Measurements from ENCODE around the gene ADAMTSL3. TPM values are rescaled to one million over a fixed set of nuclear protein-coding genes. Genes with fewer than 3 reads are reported as not detected.
"Not testable (repeated sequence)": the region's sequence is repeated elsewhere in the genome, so short reads cannot be mapped to it uniquely, and the experiment has no call there.

The ADAMTSL3 gene
- total and polyA plus RNA-seq, 4 donors = 3.5 to 19.0 (median 8.0) TPM

GRCh38 chr15:84079885-84080777 lies 426.2 kb downstream of the ADAMTSL3 start:
- Histone ChIP-seq H3K27me3 (ENCODE audit: control insufficient read depth in 4 of 4, insufficient read depth in 4 of 4, low read length in 3 of 4) (peaks cover 0 to 12% (median 6%) of the 10 kb centered on the region in 4 donors), H3K9ac (ENCODE audit: low read depth in 1 of 2, low read length in 2 of 2) (no peak overlapping the region), H3K9me3 (ENCODE audit: control insufficient read depth in 4 of 4, low read length in 3 of 4) (peaks cover 0 to 1% (median 0%) of the 10 kb centered on the region in 4 donors), H3K4me3 (ENCODE audit: low read depth in 1 of 3, low read length in 3 of 3) (peak overlapping the region in 1 of 3 donors; percentile 57), H3K36me3 (ENCODE audit: control insufficient read depth in 4 of 4, insufficient read depth in 3 of 4, low read depth in 1 of 4, low read length in 3 of 4) (no peaks in the 10 kb centered on the region), H3K27ac (ENCODE audit: low read depth in 1 of 2, low read length in 2 of 2) (no peak overlapping the region), H3K4me1 (ENCODE audit: control insufficient read depth in 4 of 4, insufficient read depth in 4 of 4, low read length in 3 of 4) (peaks cover 0 to 9% (median 3%) of the 10 kb centered on the region in 4 donors)
- WGBS = 4% methylated on average over 65 of the region's 65 CpGs
- no peak for DNase-seq (ENCODE audit: low spot score)
- TF ChIP-seq RAD21 (IDR thresholded peaks at IDR 0.05) = no peak
- TF ChIP-seq FOXA1 (IDR thresholded peaks at IDR 0.05) = no peak
- TF ChIP-seq TAF1 (conservative IDR thresholded peaks at IDR 0.05) = no peak
- no peak for TF ChIP-seq MAX (IDR thresholded peaks at IDR 0.05)
- TF ChIP-seq HNF4A (conservative IDR thresholded peaks at IDR 0.05) = no peak
- TF ChIP-seq NR2F2 (IDR thresholded peaks at IDR 0.05) = no peak
- TF ChIP-seq, protein P1, sequence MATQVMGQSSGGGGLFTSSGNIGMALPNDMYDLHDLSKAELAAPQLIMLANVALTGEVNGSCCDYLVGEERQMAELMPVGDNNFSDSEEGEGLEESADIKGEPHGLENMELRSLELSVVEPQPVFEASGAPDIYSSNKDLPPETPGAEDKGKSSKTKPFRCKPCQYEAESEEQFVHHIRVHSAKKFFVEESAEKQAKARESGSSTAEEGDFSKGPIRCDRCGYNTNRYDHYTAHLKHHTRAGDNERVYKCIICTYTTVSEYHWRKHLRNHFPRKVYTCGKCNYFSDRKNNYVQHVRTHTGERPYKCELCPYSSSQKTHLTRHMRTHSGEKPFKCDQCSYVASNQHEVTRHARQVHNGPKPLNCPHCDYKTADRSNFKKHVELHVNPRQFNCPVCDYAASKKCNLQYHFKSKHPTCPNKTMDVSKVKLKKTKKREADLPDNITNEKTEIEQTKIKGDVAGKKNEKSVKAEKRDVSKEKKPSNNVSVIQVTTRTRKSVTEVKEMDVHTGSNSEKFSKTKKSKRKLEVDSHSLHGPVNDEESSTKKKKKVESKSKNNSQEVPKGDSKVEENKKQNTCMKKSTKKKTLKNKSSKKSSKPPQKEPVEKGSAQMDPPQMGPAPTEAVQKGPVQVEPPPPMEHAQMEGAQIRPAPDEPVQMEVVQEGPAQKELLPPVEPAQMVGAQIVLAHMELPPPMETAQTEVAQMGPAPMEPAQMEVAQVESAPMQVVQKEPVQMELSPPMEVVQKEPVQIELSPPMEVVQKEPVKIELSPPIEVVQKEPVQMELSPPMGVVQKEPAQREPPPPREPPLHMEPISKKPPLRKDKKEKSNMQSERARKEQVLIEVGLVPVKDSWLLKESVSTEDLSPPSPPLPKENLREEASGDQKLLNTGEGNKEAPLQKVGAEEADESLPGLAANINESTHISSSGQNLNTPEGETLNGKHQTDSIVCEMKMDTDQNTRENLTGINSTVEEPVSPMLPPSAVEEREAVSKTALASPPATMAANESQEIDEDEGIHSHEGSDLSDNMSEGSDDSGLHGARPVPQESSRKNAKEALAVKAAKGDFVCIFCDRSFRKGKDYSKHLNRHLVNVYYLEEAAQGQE (IDR thresholded peaks at IDR 0.05) = no peak
- TF ChIP-seq YY1 (IDR thresholded peaks at IDR 0.05) = no peak
- TF ChIP-seq RXRA (IDR thresholded peaks at IDR 0.05) = no peak
- no peak for TF ChIP-seq CTCF (IDR thresholded peaks at IDR 0.05; ENCODE audit: low read depth, low read length, missing input control)
- TF ChIP-seq, protein P2, sequence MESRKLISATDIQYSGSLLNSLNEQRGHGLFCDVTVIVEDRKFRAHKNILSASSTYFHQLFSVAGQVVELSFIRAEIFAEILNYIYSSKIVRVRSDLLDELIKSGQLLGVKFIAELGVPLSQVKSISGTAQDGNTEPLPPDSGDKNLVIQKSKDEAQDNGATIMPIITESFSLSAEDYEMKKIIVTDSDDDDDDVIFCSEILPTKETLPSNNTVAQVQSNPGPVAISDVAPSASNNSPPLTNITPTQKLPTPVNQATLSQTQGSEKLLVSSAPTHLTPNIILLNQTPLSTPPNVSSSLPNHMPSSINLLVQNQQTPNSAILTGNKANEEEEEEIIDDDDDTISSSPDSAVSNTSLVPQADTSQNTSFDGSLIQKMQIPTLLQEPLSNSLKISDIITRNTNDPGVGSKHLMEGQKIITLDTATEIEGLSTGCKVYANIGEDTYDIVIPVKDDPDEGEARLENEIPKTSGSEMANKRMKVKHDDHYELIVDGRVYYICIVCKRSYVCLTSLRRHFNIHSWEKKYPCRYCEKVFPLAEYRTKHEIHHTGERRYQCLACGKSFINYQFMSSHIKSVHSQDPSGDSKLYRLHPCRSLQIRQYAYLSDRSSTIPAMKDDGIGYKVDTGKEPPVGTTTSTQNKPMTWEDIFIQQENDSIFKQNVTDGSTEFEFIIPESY (IDR thresholded peaks at IDR 0.05) = no peak
- TF ChIP-seq HNF4G (IDR thresholded peaks at IDR 0.05) = no peak
- no peak for TF ChIP-seq ATF3 (IDR thresholded peaks at IDR 0.05)
- TF ChIP-seq FOXA2 (IDR thresholded peaks at IDR 0.05) = no peak
- TF ChIP-seq EGR1 (IDR thresholded peaks at IDR 0.05; ENCODE audit: low read depth in 2 of 2) = no peak
- TF ChIP-seq JUND (IDR thresholded peaks at IDR 0.05) = no peak

DNA sequence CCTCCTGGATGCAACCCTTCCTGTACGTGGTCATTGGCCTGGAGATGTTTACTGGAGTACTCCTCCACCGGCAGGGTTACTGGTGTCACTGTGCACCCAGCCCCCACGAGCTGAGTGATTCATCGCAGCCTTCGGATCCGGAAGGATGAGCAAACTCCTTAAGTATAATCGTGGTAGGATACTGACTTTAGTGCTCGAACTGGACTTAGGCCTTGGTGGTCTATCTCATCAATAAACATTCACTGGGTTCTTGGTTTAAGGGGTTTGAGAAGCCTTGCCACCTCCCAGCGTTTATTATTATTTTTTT lies 426.8 kb downstream of the ADAMTSL3 start:
- 34% methylated on average over 9 of the region's 9 CpGs for WGBS
- H3K36me3 ChIP-seq (ENCODE audit: control insufficient read depth in 4 of 4, insufficient read depth in 3 of 4, low read depth in 1 of 4, low read length in 3 of 4); DNase-seq (ENCODE audit: low spot score); H3K27ac ChIP-seq (ENCODE audit: low read depth in 1 of 2, low read length in 2 of 2); H3K9me3 ChIP-seq (ENCODE audit: control insufficient read depth in 4 of 4, low read length in 3 of 4); H3K4me1 ChIP-seq (ENCODE audit: control insufficient read depth in 4 of 4, insufficient read depth in 4 of 4, low read length in 3 of 4); H3K9ac ChIP-seq (ENCODE audit: low read depth in 1 of 2, low read length in 2 of 2); H3K4me3 ChIP-seq (ENCODE audit: low read depth in 1 of 3, low read length in 3 of 3): not testable (repeated sequence)
- H3K27me3 ChIP-seq (ENCODE audit: control insufficient read depth in 4 of 4, insufficient read depth in 4 of 4, low read length in 3 of 4) = peaks cover 0 to 12% (median 6%) of the 10 kb centered on the region in 4 donors
